Hepatocyte (in vitro differentiated cells): ENCODE data around the gene XPR1. TPM values are rescaled to one million over a fixed set of nuclear protein-coding genes. Genes with fewer than 3 reads are reported as not detected.

Source experiments
- DNase-seq: peaks from one replicate; pipeline ENCODE4 v3.0.0-alpha.2; 2016; ENCODE audit warnings: low spot score
- H2AFZ ChIP-seq: fragments of 200-600 bp; sonication (generic); 2 replicates; pipeline ENCODE4 v1.6.0; 2016; ENCODE audit warnings: antibody characterized with exemption, mild to moderate bottlenecking
- H3K27ac ChIP-seq: fragments of 200-600 bp; sonication (generic); 2 replicates; pipeline ENCODE4 v1.5.1; 2016; ENCODE audit warnings: mild to moderate bottlenecking
- H3K27me3 ChIP-seq: fragments of 200-600 bp; sonication (generic); 2 replicates; pipeline ENCODE4 v1.6.1; 2016
- H3K36me3 ChIP-seq: fragments of 200-600 bp; sonication (generic); replicated peaks from 2 replicates; pipeline ENCODE4 v1.5.1; 2016; ENCODE audit warnings: low read depth; ENCODE audit not compliant: insufficient read depth
- H3K4me1 ChIP-seq: fragments of 200-600 bp; sonication (generic); 2 replicates; pipeline ENCODE4 v1.5.1; 2016; ENCODE audit warnings: mild to moderate bottlenecking, moderate library complexity; ENCODE audit not compliant: insufficient read depth
- H3K4me2 ChIP-seq: fragments of 200-600 bp; sonication (generic); 2 replicates; pipeline ENCODE4 v1.6.0; 2016
- H3K4me3 ChIP-seq: fragments of 200-600 bp; sonication (generic); 2 replicates; pipeline ENCODE4 v1.5.1; 2016; ENCODE audit warnings: mild to moderate bottlenecking
- H3K79me2 ChIP-seq: fragments of 200-600 bp; sonication (generic); 2 replicates; pipeline ENCODE4 v1.6.0; 2017; ENCODE audit warnings: mild to moderate bottlenecking
- H3K9me2 ChIP-seq: fragments of 200-600 bp; sonication (generic); replicated peaks from 2 replicates; pipeline ENCODE4 v1.6.0; 2017; ENCODE audit warnings: mild to moderate bottlenecking; ENCODE audit not compliant: insufficient read depth
- H3K9me3 ChIP-seq: fragments of 200-600 bp; sonication (generic); 2 replicates; pipeline ENCODE4 v1.5.1; 2016; ENCODE audit warnings: low read depth, mild to moderate bottlenecking
- H4K20me1 ChIP-seq: fragments of 200-600 bp; sonication (generic); 2 replicates; pipeline ENCODE4 v1.6.0; 2016; ENCODE audit warnings: mild to moderate bottlenecking; ENCODE audit not compliant: insufficient read depth, poor library complexity, severe bottlenecking
- EZH2 ChIP-seq: fragments of 200-600 bp; sonication (generic); IDR thresholded peaks from 2 replicates; pipeline ENCODE4 v1.6.1; 2016; ENCODE audit warnings: antibody characterized with exemption, mild to moderate bottlenecking, borderline replicate concordance
- EZH2phosphoT487 ChIP-seq: fragments of 200-600 bp; sonication (generic); IDR thresholded peaks from one replicate; pipeline ENCODE4 v1.6.1; 2018; ENCODE audit warnings: antibody characterized with exemption, mild to moderate bottlenecking, low read depth, moderate library complexity; ENCODE audit not compliant: unreplicated experiment, severe bottlenecking
- WGBS: methylation state at CpG from one replicate; pipeline ENCODE4 v1.1.6; 2016; ENCODE audit warnings: low lambda C conversion rate; ENCODE audit errors: missing lambda C conversion rate; 5-methylcytosine and 5-hydroxymethylcytosine counted together
- polyA plus RNA-seq: library from polyadenylated mRNA; unstranded; fragments of >200 nt; fragmentation: Nextera tagmentation; extraction: Ambion mirVana; gene quantifications from 2 replicates; pipeline ENCODE4 v1.2.1, GENCODE V29; 2016
- total RNA-seq: library from RNA; depleted of rRNA; stranded (reverse); fragments of >200 nt; gene quantifications from 2 replicates; pipeline ENCODE4 v1.2.3, GENCODE V29; 2014
- TF ChIP-seq, protein P1 (sequence below): fragments of 200-600 bp; sonication (generic); IDR thresholded peaks from 2 replicates; pipeline ENCODE4 v1.5.1; 2016; ENCODE audit warnings: antibody characterized with exemption, mild to moderate bottlenecking; ENCODE audit not compliant: poor library complexity

The XPR1 gene
- total and polyA plus RNA-seq, 2 experiments from 2014 or later, result 18.2 to 41.5 TPM

DNA sequence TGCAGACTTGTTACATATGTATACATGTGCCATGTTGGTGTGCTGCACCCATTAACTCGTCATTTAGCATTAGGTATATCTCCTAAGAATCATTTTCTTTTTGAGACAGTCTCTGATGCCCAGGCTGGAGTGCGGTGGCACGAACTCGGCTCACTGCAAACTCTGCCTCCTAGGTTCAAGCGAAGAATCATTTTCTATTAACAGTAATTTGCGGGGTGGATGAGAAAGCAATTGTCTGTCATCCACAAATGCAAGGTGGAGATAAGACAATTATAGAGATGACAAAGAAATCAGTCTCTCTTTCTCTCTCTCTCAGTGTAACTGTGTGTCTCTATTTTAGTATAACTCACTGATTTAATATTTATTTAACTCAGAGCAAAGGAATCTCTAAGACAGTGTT, 149.9 kb downstream of the XPR1 start:
- no peak for TF ChIP-seq EZH2
- TF ChIP-seq EZH2phosphoT487, result no peak
- TF ChIP-seq, protein P1, sequence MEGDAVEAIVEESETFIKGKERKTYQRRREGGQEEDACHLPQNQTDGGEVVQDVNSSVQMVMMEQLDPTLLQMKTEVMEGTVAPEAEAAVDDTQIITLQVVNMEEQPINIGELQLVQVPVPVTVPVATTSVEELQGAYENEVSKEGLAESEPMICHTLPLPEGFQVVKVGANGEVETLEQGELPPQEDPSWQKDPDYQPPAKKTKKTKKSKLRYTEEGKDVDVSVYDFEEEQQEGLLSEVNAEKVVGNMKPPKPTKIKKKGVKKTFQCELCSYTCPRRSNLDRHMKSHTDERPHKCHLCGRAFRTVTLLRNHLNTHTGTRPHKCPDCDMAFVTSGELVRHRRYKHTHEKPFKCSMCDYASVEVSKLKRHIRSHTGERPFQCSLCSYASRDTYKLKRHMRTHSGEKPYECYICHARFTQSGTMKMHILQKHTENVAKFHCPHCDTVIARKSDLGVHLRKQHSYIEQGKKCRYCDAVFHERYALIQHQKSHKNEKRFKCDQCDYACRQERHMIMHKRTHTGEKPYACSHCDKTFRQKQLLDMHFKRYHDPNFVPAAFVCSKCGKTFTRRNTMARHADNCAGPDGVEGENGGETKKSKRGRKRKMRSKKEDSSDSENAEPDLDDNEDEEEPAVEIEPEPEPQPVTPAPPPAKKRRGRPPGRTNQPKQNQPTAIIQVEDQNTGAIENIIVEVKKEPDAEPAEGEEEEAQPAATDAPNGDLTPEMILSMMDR, result no peak
- Histone ChIP-seq H3K27me3 (no peaks in the 10 kb centered on the region), H3K79me2 (peaks cover 9% of the 10 kb centered on the region)

DNA sequence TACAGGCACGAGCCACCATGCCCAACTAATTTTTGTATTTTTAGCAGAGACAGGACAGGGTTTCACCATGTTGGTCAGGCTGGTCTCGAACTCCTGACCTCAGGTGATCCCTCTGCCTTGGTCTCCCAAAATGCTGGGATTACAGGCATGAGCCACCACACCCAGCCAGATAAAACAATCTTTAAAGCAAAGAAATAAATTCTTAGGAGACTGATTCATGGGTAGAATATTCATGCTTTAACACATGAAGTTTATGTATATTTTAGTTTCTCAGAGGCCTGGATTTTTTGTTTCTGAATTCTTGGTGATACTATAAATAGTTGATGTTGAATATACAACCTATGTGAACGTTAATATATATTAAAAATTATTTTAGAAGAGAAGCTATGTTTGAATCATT, 153.5 kb downstream of the XPR1 start:
- no peak overlapping the region for H2AFZ ChIP-seq
- no peaks in the 10 kb centered on the region for H3K9me2 ChIP-seq
- DNase-seq, result no peak
- TF ChIP-seq EZH2phosphoT487 (no peak), EZH2 (no peak)
- TF ChIP-seq, protein P1, result no peak
- H3K4me3 ChIP-seq, result no peak overlapping the region
- no peak overlapping the region for H3K27ac ChIP-seq
- no peaks in the 10 kb centered on the region for H3K9me3 ChIP-seq
- no peak overlapping the region for H3K4me2 ChIP-seq
- H3K4me1 ChIP-seq, result no peaks in the 10 kb centered on the region
- 91% methylated on average over 3 of the region's 3 CpGs for WGBS
- H3K36me3 ChIP-seq, result no peaks in the 10 kb centered on the region
- peaks cover 7% of the 10 kb centered on the region for H3K79me2 ChIP-seq
- H4K20me1 ChIP-seq, result no peaks in the 10 kb centered on the region
- H3K27me3 ChIP-seq, result no peaks in the 10 kb centered on the region

More for the DNA sequence above, 149.9 kb downstream of the XPR1 start:
- Histone ChIP-seq H3K27ac (no peak overlapping the region), H3K36me3 (no peaks in the 10 kb centered on the region), H3K4me3 (no peak overlapping the region), H3K9me3 (no peaks in the 10 kb centered on the region), H4K20me1 (no peaks in the 10 kb centered on the region), H3K4me1 (no peaks in the 10 kb centered on the region), H3K9me2 (no peaks in the 10 kb centered on the region), H2AFZ (no peak overlapping the region), H3K4me2 (no peak overlapping the region)
- no peak for DNase-seq
- 91% methylated on average over 6 of the region's 6 CpGs for WGBS

DNA sequence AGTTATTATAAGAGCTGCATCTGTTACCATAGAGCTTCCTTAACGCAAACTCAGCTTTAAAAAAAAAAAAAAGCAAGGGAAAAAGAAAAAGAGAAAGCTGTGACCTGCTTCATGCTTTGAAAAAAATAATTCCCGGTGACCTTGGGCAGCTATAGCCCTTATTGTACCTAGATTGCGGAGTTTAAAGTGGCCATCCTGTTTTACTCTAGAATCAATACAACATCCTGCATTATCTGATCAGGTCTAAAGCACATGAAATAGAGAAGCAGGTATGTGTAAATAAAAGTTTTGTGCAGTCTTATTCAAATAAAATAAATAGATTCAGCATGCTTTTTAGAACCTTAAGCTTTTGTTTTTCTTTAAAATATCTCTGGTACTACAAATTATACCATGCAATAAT, 154.1 kb downstream of the XPR1 start:
- Histone ChIP-seq H3K36me3 (no peaks in the 10 kb centered on the region), H3K79me2 (peaks cover 7% of the 10 kb centered on the region), H3K4me3 (no peak overlapping the region), H3K9me3 (no peaks in the 10 kb centered on the region), H3K9me2 (no peaks in the 10 kb centered on the region), H4K20me1 (no peaks in the 10 kb centered on the region), H3K27ac (no peak overlapping the region), H3K4me2 (no peak overlapping the region), H3K27me3 (no peaks in the 10 kb centered on the region), H2AFZ (no peak overlapping the region), H3K4me1 (no peaks in the 10 kb centered on the region)
- DNase-seq, result no peak
- WGBS, result 81% methylated on average over 3 of the region's 3 CpGs
- TF ChIP-seq EZH2phosphoT487 (no peak), EZH2 (no peak)
- TF ChIP-seq, protein P1, result no peak

DNA sequence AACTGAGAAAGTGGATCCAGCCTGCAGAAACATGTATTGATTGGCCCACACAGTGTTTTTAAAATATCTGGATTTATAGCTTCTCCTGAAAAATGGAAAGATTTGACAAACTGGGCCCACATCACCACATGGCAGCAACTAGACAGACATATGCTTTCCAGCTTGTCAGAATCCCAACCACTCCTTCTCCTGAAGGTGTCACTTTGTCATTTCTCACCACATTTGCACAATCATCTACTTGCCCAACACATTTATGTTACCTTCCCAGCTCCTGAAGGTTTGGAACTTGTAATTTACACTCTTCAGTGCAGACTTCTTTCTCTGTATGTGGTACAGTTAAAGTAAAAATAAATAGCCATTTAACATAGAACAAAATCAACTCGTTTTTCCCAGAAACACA, 154.8 kb downstream of the XPR1 start:
- H3K27me3 ChIP-seq, result no peaks in the 10 kb centered on the region

More for the DNA sequence above, 154.8 kb downstream of the XPR1 start:
- H4K20me1 ChIP-seq, result no peaks in the 10 kb centered on the region
- DNase-seq, result no peak
- TF ChIP-seq, protein P1, result no peak
- no peak for TF ChIP-seq EZH2
- TF ChIP-seq EZH2phosphoT487, result no peak
- H3K27ac ChIP-seq, result no peak overlapping the region
- H3K9me2 ChIP-seq, result no peaks in the 10 kb centered on the region
- WGBS, result 80% methylated on average over 1 of the region's 1 CpG
- H3K79me2 ChIP-seq, result peaks cover 7% of the 10 kb centered on the region
- H3K4me3 ChIP-seq, result no peak overlapping the region
- H3K4me2 ChIP-seq, result no peak overlapping the region
- no peaks in the 10 kb centered on the region for H3K9me3 ChIP-seq
- no peak overlapping the region for H2AFZ ChIP-seq
- no peaks in the 10 kb centered on the region for H3K4me1 ChIP-seq
- H3K36me3 ChIP-seq, result no peaks in the 10 kb centered on the region
